ENCODE data around the gene KCTD20.
"Not testable (repeated sequence)": the region's sequence is repeated elsewhere in the genome, so short reads cannot be mapped to it uniquely, and the experiment has no call there.

The KCTD20 gene

GRCh38 chr6:36442671-36443470 is at the start of gene KCTD20, which contains the start of gene PXT1:
KCTD20 (plus strand) TSS chr6:36443000; CDS start chr6:36470098, 27,098 bp downstream.
PXT1 (minus strand) TSS chr6:36442854; CDS start chr6:36426082, 16,772 bp downstream.
- DNase-seq = peak; percentile 85

- DNase-seq = no peak
These were observed 42.8 kb upstream of the KCTD20 start for GRCh38 chr6:36399970-36400369.

- DNase-seq = no peak
These were observed 40.3 kb upstream of the KCTD20 start for GRCh38 chr6:36402481-36402880.

GRCh38 chr6:36404164-36404563 is 38.6 kb upstream of the KCTD20 start:
- DNase-seq = no peak

GRCh38 chr6:36409718-36410117 is 33.1 kb upstream of the KCTD20 start:
- DNase-seq = not testable (repeated sequence)

GRCh38 chr6:36413489-36414480 is 29.0 kb upstream of the KCTD20 start:
- no peak for DNase-seq

GRCh38 chr6:36414481-36414880 is 28.3 kb upstream of the KCTD20 start:
- DNase-seq = no peak

- DNase-seq = no peak
These were observed 24.2 kb upstream of the KCTD20 start for GRCh38 chr6:36418558-36418957.

- DNase-seq = no peak
These were observed 23.5 kb upstream of the KCTD20 start for GRCh38 chr6:36419310-36419709.

- DNase-seq = no peak
These were observed 20.1 kb upstream of the KCTD20 start for GRCh38 chr6:36422714-36423100.

- DNase-seq = peak; percentile 97
These were observed 19.5 kb upstream of the KCTD20 start for GRCh38 chr6:36423101-36423824.

- no peak for DNase-seq
These were observed 16.2 kb upstream of the KCTD20 start for GRCh38 chr6:36426622-36427021.

GRCh38 chr6:36428911-36429310 is 13.9 kb upstream of the KCTD20 start:
- DNase-seq = no peak

GRCh38 chr6:36430351-36430750 is 12.4 kb upstream of the KCTD20 start:
- no peak for DNase-seq

GRCh38 chr6:36431197-36431596 is 11.6 kb upstream of the KCTD20 start:
- no peak for DNase-seq

- DNase-seq = no peak
These were observed 10.6 kb upstream of the KCTD20 start for GRCh38 chr6:36432151-36432671.

GRCh38 chr6:36436466-36436865 is 6.3 kb upstream of the KCTD20 start:
- DNase-seq = no peak

GRCh38 chr6:36441307-36441894 is 1.4 kb upstream of the KCTD20 start:
- peak; percentile 90 for DNase-seq

GRCh38 chr6:36442103-36442670 is 613 bp upstream of the KCTD20 start:
- no peak for DNase-seq

- no peak for DNase-seq
These were observed 950 bp downstream of the KCTD20 start for GRCh38 chr6:36443471-36444428.

- DNase-seq = no peak
These were observed 1.7 kb downstream of the KCTD20 start for GRCh38 chr6:36444470-36444869.

Measured in CD4-positive, alpha-beta T cell treated with Interferon gamma for 1 hour (primary cell).